GM18867 (cell line): ENCODE data around the gene ENKUR.
"Not testable (repeated sequence)": the region's sequence is repeated elsewhere in the genome, so short reads cannot be mapped to it uniquely, and the experiment has no call there.

Experiments
- ATAC-seq: cut with Tn5 transposase; IDR thresholded peaks from one replicate; pipeline ENCODE4 v1.9.1; 2021; ENCODE audit warnings: mild to moderate bottlenecking, moderate library complexity; ENCODE audit not compliant: unreplicated experiment

Gene ENKUR

DNA sequence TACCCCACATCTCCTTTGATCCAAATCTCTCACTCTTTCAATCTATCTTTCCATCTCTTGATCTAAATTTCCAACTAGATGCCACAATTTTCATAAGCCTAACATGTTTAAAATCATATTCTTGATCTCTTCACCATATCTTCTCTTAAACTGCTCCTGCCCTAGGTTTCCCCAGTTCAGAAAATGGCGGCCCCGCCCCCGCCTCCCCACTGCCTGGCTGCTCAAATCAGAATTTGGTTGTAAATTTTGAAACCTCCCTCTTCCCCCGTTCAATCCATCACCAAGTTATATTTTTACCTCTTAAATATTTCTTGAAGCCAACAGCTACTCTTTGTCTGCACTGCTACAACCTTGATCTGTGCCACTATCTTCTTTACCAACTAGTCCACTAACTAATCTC is 36.3 kb downstream of the ENKUR start:
- no peak for ATAC-seq

DNA sequence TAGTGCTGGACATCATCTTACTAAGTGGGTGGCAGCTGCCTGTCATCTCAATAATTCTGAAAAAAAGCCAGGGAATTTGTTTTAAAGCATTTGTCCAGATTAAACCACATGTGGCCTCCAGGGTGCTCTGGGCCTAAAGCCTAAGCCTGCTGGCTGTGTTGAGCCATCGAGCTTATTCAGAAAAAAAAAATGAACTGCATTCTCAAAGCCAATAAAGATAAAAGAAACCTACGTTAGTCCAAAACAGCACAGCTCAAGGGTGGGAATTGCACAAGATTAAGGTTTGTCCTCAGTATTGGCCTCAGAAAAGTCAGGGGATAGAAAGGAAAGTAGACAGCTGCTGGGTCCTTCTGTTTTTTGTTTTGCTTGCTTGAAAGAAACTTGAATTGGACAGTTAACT is 41.0 kb downstream of the ENKUR start:
- ATAC-seq: no peak

GRCh38 chr10:24973163-24973562 is 42.8 kb downstream of the ENKUR start:
- ATAC-seq: no peak

- no peak for ATAC-seq
Measured at GRCh38 chr10:24971374-24971773, 44.6 kb downstream of the ENKUR start.

DNA sequence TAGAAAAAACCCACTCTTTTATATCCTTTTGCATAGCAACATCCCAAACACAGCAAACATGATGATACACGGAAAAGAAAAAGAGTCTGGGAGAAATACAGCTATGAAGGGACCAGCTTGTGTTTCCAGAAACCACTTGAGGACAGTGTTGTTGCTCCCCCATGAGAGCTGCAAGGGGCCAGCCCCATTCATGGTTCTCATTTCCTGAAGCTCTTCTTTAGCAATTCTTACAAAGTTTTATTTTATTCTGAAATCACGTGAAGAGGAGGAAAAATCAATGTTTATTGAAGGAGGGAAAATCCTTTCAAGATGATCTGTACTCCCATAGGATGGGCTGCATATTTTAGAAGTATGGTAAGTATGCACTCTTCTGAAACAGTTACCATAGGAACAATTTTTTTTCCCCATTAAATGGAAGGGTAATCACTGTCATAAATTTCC is 46.1 kb downstream of the ENKUR start:
- ATAC-seq: no peak

GRCh38 chr10:24968951-24969350 is 47.0 kb downstream of the ENKUR start:
- not testable (repeated sequence) for ATAC-seq

GRCh38 chr10:24968349-24968748 is 47.6 kb downstream of the ENKUR start:
- ATAC-seq: no peak

- ATAC-seq: no peak
Measured at GRCh38 chr10:24966962-24967481, 48.9 kb downstream of the ENKUR start.

- no peak for ATAC-seq
Measured at GRCh38 chr10:24965051-24965450, 50.9 kb downstream of the ENKUR start.

- ATAC-seq: no peak
Measured at GRCh38 chr10:24963521-24964041, 52.4 kb downstream of the ENKUR start.

- no peak for ATAC-seq
Measured at GRCh38 chr10:24962995-24963394, 53.0 kb downstream of the ENKUR start.

DNA sequence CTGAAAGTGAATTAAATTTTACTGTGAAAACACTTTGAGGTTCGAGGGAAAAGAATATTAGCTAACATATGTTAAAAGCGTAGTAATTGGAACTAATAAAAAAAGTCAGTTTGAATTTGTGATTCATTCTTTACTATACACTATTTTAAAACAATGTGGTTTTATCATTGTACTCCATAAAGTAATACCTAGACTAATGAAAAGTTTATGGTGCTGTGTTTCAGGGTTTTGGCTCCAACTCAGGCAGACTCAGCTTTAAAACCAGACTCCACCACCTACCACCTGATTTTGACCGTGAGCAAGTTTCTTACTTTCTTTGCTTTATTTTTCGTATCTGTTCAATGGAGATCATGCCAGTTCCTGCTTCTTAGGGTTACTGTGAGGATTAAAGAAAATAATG is 54.4 kb downstream of the ENKUR start:
- ATAC-seq: no peak

GRCh38 chr10:24959382-24959730 is 56.6 kb downstream of the ENKUR start:
- no peak for ATAC-seq

- no peak for ATAC-seq
Measured at GRCh38 chr10:24958721-24959381, 57.1 kb downstream of the ENKUR start.

GRCh38 chr10:24958091-24958720 is 57.8 kb downstream of the ENKUR start:
- ATAC-seq: no peak

DNA sequence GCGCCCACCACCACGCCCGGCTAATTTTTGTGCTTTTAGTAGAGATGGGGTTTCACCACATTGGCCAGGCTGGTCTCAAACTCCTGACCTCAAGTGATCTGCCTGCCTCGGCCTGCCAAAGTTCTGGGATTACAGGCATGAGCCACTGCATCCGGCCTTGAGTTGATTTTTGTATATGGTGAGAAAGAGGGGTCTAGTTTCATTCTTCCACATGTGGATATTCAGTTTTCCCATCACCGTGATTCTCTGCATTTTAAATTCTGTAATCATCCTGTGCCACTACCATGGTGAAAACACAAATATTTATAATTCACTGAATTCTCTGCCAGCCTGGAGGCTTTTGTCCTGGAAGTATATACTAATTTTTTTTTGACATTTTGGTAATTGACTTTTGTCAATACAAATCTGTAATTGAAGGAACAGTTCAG is 58.3 kb downstream of the ENKUR start:
- ATAC-seq: not testable (repeated sequence)

DNA sequence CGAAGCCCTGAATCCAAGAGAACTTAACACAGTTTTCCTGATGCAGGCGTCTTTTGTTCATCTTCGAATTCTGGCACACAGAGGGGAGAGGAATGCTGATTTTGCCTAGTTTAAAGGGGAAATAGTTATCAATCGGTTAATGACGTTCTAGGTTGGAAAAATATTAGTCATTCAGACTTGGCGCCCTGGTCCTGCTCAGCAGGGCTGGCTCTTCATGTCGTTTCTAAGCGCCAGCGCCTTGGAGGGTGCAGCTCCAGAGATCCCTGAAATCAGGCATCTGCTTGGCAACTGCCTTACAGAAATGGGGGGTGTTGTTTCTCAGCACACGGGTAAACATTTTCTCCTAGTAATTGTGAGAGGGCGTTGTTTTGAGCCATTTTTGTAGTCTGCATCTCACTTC is 62.3 kb downstream of the ENKUR start:
- no peak for ATAC-seq

DNA sequence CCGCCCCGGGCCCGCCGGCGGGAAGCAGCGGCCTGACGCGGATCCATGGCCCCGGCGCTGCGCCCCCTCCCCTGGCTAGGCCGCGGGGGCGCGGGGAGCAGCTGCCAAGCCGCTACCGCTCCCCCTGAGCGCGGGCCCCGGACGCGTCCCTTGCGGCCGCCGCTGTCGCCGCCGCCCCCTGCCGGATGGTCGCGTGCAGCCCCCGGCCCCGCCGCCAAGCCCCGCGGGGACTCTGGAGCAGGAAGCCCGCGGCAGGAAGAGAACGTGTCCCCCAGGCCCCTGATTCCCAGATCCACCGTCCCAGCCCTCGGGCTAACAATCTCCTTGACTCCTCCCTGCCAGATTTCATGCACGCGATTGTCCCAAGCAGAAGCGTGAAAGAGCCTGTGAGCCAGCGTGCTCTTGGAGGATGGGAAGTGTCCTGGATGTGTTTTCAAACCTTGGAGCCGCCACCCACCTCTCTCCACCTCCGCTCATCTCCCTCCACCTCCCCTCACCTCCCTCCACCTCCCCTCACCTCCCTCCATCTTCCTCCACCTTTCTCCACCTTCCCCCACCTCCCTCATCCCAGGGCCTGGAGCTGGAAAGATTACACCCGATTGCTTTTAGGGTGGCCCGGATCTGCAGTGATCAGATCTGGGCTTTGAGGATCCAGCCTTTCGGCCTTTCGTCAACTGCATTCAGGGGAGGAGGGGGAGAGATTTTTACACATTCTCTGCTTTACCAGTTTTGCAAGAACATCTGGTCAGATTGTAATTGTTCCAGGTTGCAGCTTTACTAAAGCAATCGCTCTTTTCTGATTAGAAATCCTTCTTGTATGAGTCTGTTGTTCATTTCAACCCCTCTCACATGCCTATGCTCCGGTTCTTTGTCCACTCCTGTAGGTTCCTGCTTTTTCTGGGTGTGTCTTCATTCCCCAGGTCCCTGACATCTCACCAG is 63.0 kb downstream of the ENKUR start:
- peak; percentile 83 for ATAC-seq

- peak; percentile 46 for ATAC-seq
Measured at GRCh38 chr10:24952143-24952706, 63.7 kb downstream of the ENKUR start, which contains the start of gene PRTFDC1. PRTFDC1 (minus strand) TSS chr10:24952606; CDS start chr10:24952575, 31 bp downstream.

DNA sequence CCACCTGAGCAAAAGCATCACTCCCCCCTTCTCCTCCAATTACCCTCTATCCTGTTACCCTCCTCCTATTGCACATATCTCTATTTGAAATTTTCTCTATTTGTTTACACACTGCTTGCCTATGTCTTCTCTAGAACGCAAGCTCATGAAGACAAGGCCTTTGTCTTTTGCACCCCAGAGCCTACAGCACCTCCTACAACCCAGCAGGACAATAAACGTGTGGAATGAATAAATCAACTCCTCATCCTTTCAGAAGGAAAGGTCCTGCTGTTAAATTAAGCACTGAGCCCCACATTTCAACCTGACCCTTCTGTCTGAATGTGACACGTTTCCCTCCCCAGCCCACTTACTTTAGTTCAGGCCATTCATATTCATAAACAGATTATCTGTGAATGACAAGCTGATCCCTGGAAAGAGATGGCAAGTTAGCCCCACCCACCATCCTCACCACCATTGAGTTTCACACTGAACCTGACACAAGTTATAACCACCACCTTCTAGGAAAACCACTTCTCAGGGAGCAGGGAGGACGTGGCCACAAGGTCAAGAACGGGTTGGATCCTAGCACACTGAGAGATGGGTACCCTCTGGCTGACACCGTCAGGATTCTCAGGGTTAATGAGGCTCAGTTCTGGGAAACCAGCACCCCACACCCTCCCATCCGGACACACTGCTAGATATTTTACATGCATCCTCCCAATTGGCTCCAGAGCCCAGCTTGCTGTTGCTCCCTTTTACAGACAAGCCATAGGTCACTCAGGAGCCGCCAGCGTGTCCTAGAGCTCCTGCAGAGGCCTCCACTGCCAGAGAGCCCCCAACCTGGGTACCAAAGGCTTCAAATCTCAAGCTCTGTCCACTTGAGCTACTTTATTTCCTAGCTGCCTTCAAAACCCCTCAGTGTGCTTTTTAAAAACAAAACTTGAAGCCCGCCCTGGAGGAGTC is 64.5 kb downstream of the ENKUR start:
- ATAC-seq: no peak
